Breast epithelium (tissue), 4 donors: ENCODE measurements around the gene DDX10. TPM values are rescaled to one million over a fixed set of nuclear protein-coding genes. Genes with fewer than 3 reads are reported as not detected.

ENCODE experiments used
- DNase-seq, 2 donors: peaks; one replicate each; pipeline ENCODE4 v3.0.0-alpha.2; 2019; ENCODE audit warnings: low spot score in 2 of 2
- H3K27ac ChIP-seq, 2 donors: fragments of 200-600 bp; sonication (generic) in 1 of 2; one replicate each; pipeline ENCODE4 v1.5.1; 2016 to 2019; ENCODE audit warnings: mild to moderate bottlenecking in 1 of 2
- H3K27me3 ChIP-seq, 2 donors: fragments of 200-600 bp; sonication (generic) in 1 of 2; one replicate each; pipeline versions ENCODE4 v1.5.1 to v1.6.0; 2017 to 2019; ENCODE audit warnings: control low read depth in 1 of 2, mild to moderate bottlenecking in 1 of 2
- H3K36me3 ChIP-seq: fragments of 200-600 bp; one replicate; pipeline ENCODE4 v1.5.1; 2019
- H3K4me1 ChIP-seq, 2 donors: fragments of 200-600 bp; sonication (generic); one replicate each; pipeline ENCODE4 v1.5.1; 2016 to 2019; ENCODE audit warnings: control low read depth in 1 of 2
- H3K4me3 ChIP-seq, 3 donors: fragments of 200-600 bp; sonication (generic); 1 replicate in 2 of 3; 2 replicates in 1 of 3; pipeline ENCODE4 v1.5.1; 2016 to 2019; ENCODE audit warnings: mild to moderate bottlenecking in 3 of 3, moderate library complexity in 2 of 3
- H3K9me3 ChIP-seq, 2 donors: fragments of 200-600 bp; sonication (generic) in 1 of 2; one replicate each; pipeline ENCODE4 v1.5.1; 2016 to 2019; ENCODE audit warnings: control low read depth in 1 of 2
- CTCF ChIP-seq, 3 donors: fragments of 450-650 bp; IDR thresholded peaks; one replicate each; pipeline ENCODE4 v1.5.1; 2016 to 2017; ENCODE audit warnings: antibody characterized with exemption in 3 of 3, mild to moderate bottlenecking in 3 of 3, moderate library complexity in 3 of 3
- POLR2A ChIP-seq: fragments of 450-650 bp; IDR thresholded peaks from one replicate; pipeline ENCODE4 v1.6.1; 2016; ENCODE audit warnings: antibody characterized with exemption, mild to moderate bottlenecking, moderate library complexity
- POLR2AphosphoS5 ChIP-seq, 3 donors: sonication (generic); formaldehyde crosslinking; IDR thresholded peaks; one replicate each; pipeline ENCODE4 v1.6.1; 2017; ENCODE audit warnings: antibody characterized with exemption in 3 of 3
- intact Hi-C: fragments of 100-400 bp; cut with DNase I; formaldehyde crosslinking; loops from one replicate; pipeline ENCODE4 v1.15.1; 2023; ENCODE audit warnings: low total_unique reads
- total RNA-seq, 3 donors: library from RNA; depleted of rRNA; stranded (reverse); fragments of >200 nt; gene quantifications; one replicate each; pipeline ENCODE4 v1.1.0, GENCODE V29; 2016

DDX10 gene
- total RNA-seq, 3 donors from 2014 or later = 17.3 to 41.9 (median 29.5) TPM

GRCh38 chr11:108685419-108686130 lies 20.7 kb downstream of the DDX10 start:
- Histone ChIP-seq H3K36me3 (no peaks in the 10 kb centered on the region), H3K27ac (no peak overlapping the region), H3K4me1 (no peaks in the 10 kb centered on the region), H3K4me3 (no peak overlapping the region), H3K9me3 (no peaks in the 10 kb centered on the region), H3K27me3 (no peaks in the 10 kb centered on the region)
- no peak for DNase-seq
- intact Hi-C loops = no loop called here
- TF ChIP-seq POLR2AphosphoS5 (IDR thresholded peaks at IDR 0.05) (no peak), CTCF (IDR thresholded peaks at IDR 0.05) (no peak), POLR2A (no peak)

DNA sequence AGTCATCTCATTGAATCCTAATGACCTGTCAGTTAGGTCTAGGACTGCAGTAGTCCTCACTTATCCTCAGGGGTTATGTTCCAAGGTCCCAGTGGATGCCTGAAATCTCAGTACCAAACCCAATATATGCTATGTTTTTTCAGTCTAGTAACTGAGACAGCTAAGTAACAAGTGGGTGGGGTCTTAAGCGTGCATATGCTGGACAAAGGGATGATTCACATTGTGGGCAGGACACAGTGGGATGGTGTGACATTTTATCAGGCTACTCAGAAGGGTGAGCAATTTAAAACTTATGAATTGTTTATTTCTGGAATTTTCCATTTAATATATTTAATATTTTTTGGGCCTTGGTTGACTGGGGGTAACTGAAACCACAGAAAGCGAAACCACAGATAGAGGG lies 29.0 kb downstream of the DDX10 start:
- Histone ChIP-seq H3K9me3 (no peaks in the 10 kb centered on the region), H3K27me3 (no peaks in the 10 kb centered on the region), H3K4me1 (no peaks in the 10 kb centered on the region), H3K36me3 (no peaks in the 10 kb centered on the region), H3K4me3 (no peak overlapping the region), H3K27ac (no peak overlapping the region)
- intact Hi-C loops = no loop called here
- no peak for DNase-seq
- no peak for TF ChIP-seq POLR2A
- no peak for TF ChIP-seq POLR2AphosphoS5 (IDR thresholded peaks at IDR 0.05)
- TF ChIP-seq CTCF (IDR thresholded peaks at IDR 0.05) = no peak

DNA sequence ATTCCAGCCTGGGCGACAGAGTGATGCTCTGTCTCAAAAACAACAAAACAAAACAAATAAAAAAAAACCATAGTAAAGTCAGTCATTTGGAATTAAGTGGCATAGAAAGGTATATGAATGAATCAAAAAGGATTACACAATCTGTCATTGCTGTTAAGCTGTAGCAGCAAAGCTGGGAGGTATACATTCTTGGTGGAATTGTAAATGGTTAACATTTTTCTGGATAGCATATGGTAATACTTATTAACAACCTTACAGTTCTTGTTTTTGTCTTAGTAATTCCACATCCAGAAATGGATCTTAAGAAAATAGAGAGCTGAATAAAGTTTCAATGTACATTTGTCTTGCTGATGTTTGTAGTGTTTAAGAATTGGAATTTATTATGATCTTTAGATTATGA lies 30.0 kb downstream of the DDX10 start:
- TF ChIP-seq POLR2A = no peak
- no peak for TF ChIP-seq CTCF (IDR thresholded peaks at IDR 0.05)
- no peak for TF ChIP-seq POLR2AphosphoS5 (IDR thresholded peaks at IDR 0.05)
- intact Hi-C loops = no loop called here
- Histone ChIP-seq H3K27ac (no peak overlapping the region), H3K27me3 (no peaks in the 10 kb centered on the region), H3K9me3 (no peaks in the 10 kb centered on the region), H3K36me3 (no peaks in the 10 kb centered on the region), H3K4me1 (no peaks in the 10 kb centered on the region), H3K4me3 (no peak overlapping the region)
- DNase-seq = no peak

DNA sequence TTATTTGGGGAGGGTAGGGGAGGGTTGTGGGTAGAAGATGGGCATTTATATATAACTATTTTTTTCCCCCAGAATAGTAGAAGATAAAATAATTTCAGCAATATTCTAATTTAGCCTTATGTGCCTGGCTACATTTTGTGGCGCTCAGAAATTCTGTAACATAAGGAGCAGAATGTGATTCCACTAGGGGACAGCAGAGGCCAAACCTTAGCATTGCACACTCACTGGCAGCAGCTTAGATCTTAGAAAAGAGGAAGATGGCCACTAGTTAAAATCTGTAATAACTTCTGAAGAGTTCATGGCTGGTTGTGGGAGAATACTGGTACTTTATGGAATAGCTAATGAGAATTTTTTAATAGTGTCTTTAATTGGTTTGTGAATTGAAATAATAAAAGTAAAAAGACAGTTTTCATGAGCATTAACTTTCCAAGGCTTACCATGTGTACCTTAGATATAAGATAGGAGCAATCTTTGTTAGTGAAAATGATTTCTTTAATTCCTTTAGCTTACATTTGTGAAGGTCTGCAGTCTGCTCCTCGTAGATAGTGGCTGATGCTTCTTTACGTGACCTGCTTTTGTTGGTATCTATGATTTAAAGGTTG lies 33.1 kb downstream of the DDX10 start:
- Histone ChIP-seq H3K4me3 (no peak overlapping the region), H3K4me1 (no peaks in the 10 kb centered on the region), H3K36me3 (no peaks in the 10 kb centered on the region), H3K9me3 (no peaks in the 10 kb centered on the region), H3K27ac (no peak overlapping the region), H3K27me3 (no peaks in the 10 kb centered on the region)
- no peak for DNase-seq
- TF ChIP-seq CTCF (IDR thresholded peaks at IDR 0.05) = peak in 2 of 3 donors; percentile 69 to 79
- no peak for TF ChIP-seq POLR2AphosphoS5 (IDR thresholded peaks at IDR 0.05)
- intact Hi-C loops = no loop called here

GRCh38 chr11:108698844-108699642 lies 34.2 kb downstream of the DDX10 start:
- intact Hi-C loops = no loop called here
- TF ChIP-seq CTCF (IDR thresholded peaks at IDR 0.05) (no peak), POLR2A (no peak), POLR2AphosphoS5 (IDR thresholded peaks at IDR 0.05) (no peak)
- no peak for DNase-seq

More at GRCh38 chr11:108698844-108699642, 34.2 kb downstream of the DDX10 start:
- no peaks in the 10 kb centered on the region for H3K4me1 ChIP-seq
- no peaks in the 10 kb centered on the region for H3K36me3 ChIP-seq
- H3K27ac ChIP-seq = no peak overlapping the region
- no peaks in the 10 kb centered on the region for H3K9me3 ChIP-seq
- no peaks in the 10 kb centered on the region for H3K27me3 ChIP-seq
- H3K4me3 ChIP-seq = no peak overlapping the region
